KOPT-K1 (cell line): Measurements from ENCODE around the gene SUSD3.
"Not testable (repeated sequence)": the region's sequence is repeated elsewhere in the genome, so short reads cannot be mapped to it uniquely, and the experiment has no call there.

ENCODE experiments used
- H3K27ac ChIP-seq: fragments of 200-600 bp; sonication (generic); 2 replicates; pipeline ENCODE4 v1.5.1; 2016; ENCODE audit warnings: antibody characterized with exemption, mild to moderate bottlenecking, low read depth, low read length; ENCODE audit not compliant: poor library complexity, severe bottlenecking
- H3K36me3 ChIP-seq: fragments of 200-600 bp; sonication (generic); 2 replicates; pipeline ENCODE4 v1.5.1; 2017; ENCODE audit warnings: antibody characterized with exemption, mild to moderate bottlenecking, low read length, moderate library complexity; ENCODE audit not compliant: insufficient read depth
- H3K9me3 ChIP-seq: fragments of 200-600 bp; sonication (generic); 2 replicates; pipeline ENCODE4 v1.5.1; 2017; ENCODE audit warnings: antibody characterized with exemption, low read length, mild to moderate bottlenecking; ENCODE audit not compliant: insufficient read depth, poor library complexity, severe bottlenecking

Gene SUSD3

GRCh38 chr9:93058355-93059010 is at the start of gene SUSD3:
TSS of gene SUSD3 (plus strand) at chr9:93058701. CDS start at chr9:93058743, 42 bp downstream.
- H3K9me3 ChIP-seq, result no peaks in the 10 kb centered on the region
- H3K36me3 ChIP-seq, result no peaks in the 10 kb centered on the region
- peak within 1 kb of the TSS; percentile 41 for H3K27ac ChIP-seq

DNA sequence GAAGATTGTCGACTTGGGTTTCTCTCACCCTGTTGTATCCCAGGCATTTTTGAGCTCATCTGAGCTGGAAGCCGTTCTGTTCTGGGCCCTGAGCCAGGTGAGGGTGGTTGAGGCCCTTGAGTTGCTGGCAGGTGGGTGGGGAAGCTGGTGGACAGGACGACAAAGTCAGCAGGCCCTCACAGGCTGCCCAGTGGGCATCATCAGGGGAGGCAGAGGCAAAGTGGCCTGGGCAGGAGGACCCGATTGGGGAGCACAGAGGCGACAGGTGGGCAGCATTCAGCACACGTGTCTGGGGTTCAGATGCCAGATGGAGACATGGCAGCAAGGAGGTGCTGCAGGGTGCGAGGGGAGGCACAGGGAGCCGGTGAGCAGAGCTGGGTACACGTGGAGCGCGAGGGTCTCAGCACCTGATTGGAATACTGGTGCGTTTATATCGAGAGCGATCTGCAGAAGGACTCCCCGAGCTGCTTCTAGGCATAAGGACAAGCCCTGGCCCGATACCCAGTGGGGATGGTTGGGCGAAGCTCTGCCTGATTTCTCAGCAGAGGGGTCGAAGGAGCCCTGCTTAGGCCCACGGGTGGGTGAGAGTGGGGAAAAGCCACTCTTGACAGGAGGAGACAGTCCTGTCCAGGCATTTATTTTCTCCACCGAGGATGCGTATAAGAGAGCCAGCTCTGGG is 49.0 kb upstream of the SUSD3 start:
- Histone ChIP-seq H3K36me3 (peaks cover 53% of the 10 kb centered on the region), H3K27ac (no peak overlapping the region), H3K9me3 (no peaks in the 10 kb centered on the region)

- H3K36me3 ChIP-seq, result peaks cover 49% of the 10 kb centered on the region
- no peaks in the 10 kb centered on the region for H3K9me3 ChIP-seq
- H3K27ac ChIP-seq, result no peak overlapping the region
These were observed 48.4 kb upstream of the SUSD3 start for GRCh38 chr9:93010056-93010455.

- Histone ChIP-seq H3K27ac (no peak overlapping the region), H3K36me3 (peaks cover 48% of the 10 kb centered on the region)
These were observed 47.8 kb upstream of the SUSD3 start for GRCh38 chr9:93010704-93011103.

GRCh38 chr9:93011114-93011513 is 47.4 kb upstream of the SUSD3 start:
- Histone ChIP-seq H3K36me3 (peaks cover 48% of the 10 kb centered on the region), H3K9me3 (no peaks in the 10 kb centered on the region), H3K27ac (no peak overlapping the region)

More at GRCh38 chr9:93010704-93011103, 47.8 kb upstream of the SUSD3 start:
- H3K9me3 ChIP-seq, result no peaks in the 10 kb centered on the region

GRCh38 chr9:93012963-93013855 is 45.3 kb upstream of the SUSD3 start:
- H3K9me3 ChIP-seq, result no peaks in the 10 kb centered on the region
- peaks cover 44% of the 10 kb centered on the region for H3K36me3 ChIP-seq
- H3K27ac ChIP-seq, result no peak overlapping the region

DNA sequence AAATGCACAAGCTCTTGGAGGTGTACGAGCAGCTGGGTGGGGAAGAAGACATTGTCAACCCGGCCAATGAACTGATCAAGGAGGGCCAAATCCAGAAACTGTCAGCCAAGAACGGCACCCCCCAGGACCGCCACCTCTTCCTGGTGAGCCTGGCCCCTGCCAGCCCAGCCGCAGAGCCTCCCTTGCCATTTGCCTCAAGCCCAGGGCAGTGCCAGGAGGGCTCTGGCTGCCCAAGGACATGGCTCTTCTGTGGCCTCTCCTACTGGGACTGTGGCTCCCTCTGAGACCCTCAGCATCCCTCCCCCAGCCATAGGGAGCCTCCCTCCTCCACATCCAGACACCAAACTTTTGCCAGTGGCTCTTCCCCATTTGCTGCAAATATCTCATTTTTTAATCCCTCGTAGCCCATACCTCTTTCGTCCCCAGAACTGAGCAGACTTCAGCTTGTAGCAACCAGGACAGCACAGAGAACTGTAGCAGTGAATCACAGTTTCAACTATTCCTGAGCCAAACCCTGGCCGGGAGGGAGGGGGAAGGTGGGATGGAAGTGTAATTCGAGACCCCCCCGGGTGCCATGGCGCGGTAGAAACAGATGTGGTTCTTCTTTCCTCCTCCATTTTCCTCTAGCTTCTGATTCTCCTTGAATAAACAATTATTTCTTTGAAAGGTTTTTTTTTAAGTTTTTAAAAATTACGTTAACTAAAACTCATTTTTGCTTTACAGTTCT is 44.5 kb upstream of the SUSD3 start:
- Histone ChIP-seq H3K27ac (no peak overlapping the region), H3K36me3 (peaks cover 47% of the 10 kb centered on the region), H3K9me3 (no peaks in the 10 kb centered on the region)

DNA sequence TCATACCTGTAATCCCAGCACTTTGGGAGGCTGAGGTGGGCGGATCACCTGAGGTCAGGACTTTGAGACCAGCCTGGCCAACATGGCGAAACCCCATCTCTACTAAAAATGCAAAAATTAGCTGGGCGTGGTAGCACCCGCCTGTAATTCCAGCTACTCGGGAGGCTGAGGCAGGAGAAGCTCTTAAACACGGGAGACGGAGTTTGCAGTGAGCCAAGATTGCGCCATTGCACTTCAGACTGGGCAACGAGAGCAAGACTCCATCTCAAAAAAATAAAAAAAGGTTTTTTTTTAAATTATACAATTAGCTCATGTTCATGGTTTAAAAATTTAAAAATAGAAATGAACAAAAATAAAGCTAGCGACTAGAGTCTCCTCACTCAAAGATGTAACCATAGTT is 43.3 kb upstream of the SUSD3 start:
- H3K27ac ChIP-seq, H3K9me3 ChIP-seq: not testable (repeated sequence)
- peaks cover 52% of the 10 kb centered on the region for H3K36me3 ChIP-seq

- Histone ChIP-seq H3K36me3 (peaks cover 68% of the 10 kb centered on the region), H3K9me3 (no peaks in the 10 kb centered on the region), H3K27ac (no peak overlapping the region)
These were observed 40.9 kb upstream of the SUSD3 start for GRCh38 chr9:93017621-93018020.

GRCh38 chr9:93020151-93020550 is 38.4 kb upstream of the SUSD3 start:
- no peaks in the 10 kb centered on the region for H3K9me3 ChIP-seq
- no peak overlapping the region for H3K27ac ChIP-seq
- peaks cover 66% of the 10 kb centered on the region for H3K36me3 ChIP-seq

GRCh38 chr9:93020771-93021670 is 37.5 kb upstream of the SUSD3 start:
- Histone ChIP-seq H3K27ac (no peak overlapping the region), H3K36me3 (peaks cover 61% of the 10 kb centered on the region; the same call in 1 of the 2 replicates), H3K9me3 (no peaks in the 10 kb centered on the region)

DNA sequence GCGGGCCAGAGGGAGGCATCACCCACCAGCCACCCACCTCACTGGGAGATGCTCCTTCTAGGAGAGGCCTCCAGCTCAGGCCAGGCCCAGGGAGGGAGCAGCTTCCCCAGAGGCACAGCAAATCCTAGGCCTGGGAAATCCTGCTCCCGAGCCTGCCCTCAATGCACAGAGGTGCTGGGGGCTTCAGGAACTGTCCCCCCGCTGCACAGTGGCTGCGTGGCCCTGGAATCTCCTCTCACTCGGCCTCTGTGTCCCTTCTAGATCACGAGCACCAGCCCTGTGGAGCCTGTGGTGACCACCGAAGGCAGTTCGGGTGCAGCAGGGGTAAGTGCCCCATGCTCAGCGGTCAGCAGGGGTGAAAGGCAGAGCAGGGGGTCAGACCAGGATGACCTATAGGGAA is 36.4 kb upstream of the SUSD3 start:
- no peaks in the 10 kb centered on the region for H3K9me3 ChIP-seq
- H3K36me3 ChIP-seq, result peaks cover 60% of the 10 kb centered on the region; the same call in 1 of the 2 replicates
- H3K27ac ChIP-seq, result no peak overlapping the region

DNA sequence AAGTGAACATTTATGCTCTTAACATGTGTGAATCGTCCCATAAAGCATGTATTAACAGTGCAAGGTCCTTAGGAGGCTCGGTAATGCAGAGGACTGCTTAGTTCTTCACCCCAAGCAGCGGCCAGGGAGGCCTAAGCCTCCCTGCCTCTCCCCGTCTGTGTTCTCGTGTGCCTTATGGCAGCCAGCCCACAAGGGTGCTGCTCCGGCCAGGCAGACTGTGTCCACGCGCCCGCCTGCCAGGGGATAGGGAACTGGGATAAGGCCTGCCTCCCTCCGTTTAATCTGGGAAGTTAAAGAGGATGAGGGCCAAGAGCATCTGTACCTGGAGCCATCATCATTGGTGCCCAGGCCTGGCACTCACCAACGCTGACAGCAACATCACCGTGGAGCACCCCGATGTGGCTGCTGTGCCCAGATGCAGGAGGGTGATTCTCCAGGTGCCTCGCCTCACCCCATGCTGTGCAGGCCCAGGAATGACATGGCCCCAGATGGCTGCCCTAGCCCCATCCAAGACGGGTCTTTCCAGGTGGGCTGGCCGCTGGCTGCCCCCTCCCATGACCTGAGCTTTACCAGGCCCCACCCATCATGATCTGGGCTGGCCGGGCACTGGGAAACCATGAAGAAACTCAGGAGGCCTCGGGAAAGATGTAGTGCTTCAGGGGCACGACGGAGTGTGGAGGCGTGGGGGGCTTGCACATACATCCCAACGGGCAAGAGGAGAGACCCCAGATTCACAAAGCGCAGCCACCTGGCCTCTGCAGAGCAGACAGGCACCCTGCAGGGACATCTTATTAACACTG is 35.6 kb upstream of the SUSD3 start:
- Histone ChIP-seq H3K9me3 (no peaks in the 10 kb centered on the region), H3K36me3 (peaks cover 53% of the 10 kb centered on the region; the same call in 1 of the 2 replicates), H3K27ac (no peak overlapping the region)
